GM18867 (cell line): Measurements from ENCODE around the gene POLN.

Source experiments
- ATAC-seq: cut with Tn5 transposase; IDR thresholded peaks from one replicate; pipeline ENCODE4 v1.9.1; 2021; ENCODE audit warnings: mild to moderate bottlenecking, moderate library complexity; ENCODE audit not compliant: unreplicated experiment

POLN gene

DNA sequence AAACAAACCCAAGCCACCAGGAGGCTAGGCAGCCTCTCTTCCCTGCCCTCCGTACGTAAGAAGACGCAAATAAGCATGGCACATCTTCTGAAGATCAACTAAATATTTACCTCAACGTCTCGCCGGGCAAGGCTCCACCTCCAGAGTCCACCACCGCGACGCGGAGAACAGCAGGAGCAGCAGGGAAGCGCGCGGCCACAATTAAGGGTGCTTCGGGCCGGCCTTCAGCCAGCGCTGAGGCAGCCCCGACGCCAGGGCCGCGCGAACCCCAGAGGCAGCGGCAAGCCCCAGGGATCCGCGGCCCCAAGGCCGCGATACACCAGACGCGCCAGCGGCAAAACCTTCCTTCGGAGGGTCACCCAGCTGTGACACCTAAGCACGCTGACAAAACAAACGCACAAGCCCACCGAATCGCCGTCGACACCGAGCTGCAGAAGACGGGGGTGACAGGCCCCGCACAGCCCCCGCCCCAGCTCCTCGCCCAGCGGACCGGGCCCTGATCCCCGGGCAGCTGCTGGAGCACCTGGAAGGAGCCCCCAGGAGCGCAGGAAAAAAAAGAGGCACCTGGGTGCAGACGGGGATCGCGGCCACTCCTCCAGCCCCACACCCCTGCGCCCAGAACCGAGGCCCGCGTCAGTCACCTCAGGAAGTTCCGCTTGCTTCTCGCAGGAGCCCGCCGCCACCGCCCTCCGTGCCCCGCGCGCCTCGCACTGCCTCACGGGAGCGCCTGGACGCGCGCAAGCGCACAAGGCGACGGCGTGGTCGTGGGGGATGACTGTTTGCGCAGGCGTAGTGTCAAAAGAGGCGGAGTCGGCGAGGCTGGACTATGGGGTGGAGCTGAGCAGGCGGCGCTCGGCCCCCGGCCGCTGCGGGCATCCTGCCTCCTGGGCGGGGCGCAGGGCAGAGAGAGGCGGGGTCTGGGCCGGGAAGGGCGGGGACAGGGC is at the start of gene POLN, which contains the start of gene HAUS3:
Gene POLN, minus strand, starts transcription at position 712 of the 944 bp plus-strand sequence. CDS start 12,890 bp downstream, outside the sequence.
Gene HAUS3, minus strand, starts transcription at position 712 of the 944 bp plus-strand sequence. CDS start 1,175 bp downstream, outside the sequence.
- peak; percentile 88 for ATAC-seq

DNA sequence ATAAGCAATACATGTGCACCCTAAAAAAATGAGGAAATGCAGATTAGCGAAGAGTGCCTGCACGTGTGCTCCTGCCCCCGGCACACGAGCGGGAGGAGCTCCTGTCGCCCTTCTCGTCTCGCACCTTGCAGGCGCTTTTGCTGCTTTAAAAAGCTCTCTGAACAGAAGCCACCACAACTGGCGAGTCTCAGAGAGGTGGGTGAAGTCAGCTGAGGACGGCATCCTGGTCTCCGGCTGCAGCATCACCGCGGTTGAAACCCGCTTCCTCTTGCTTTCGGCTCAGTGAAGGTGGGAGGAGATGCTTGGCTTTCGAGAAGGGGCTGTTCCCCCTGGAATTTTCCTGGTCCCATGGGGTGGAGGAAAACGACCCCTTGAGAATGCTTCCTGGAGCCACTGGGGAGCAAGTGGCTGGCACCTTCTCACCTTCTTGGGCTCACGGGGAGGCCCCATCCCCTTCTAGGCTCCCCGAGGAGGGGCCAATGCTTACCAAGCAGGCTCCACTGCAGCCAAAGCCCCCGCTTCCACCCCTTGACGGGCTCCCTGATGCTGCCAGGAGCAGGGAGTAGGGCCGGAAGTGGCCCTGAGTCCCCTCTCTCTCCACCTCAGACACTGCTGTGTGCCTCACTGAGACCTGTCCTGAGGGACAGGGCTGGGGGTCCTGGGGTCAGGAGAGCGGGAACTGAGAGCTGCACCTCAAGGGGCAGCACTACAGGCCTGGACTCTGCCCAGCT is 49.2 kb upstream of the POLN start:
- peak; percentile 63 for ATAC-seq

DNA sequence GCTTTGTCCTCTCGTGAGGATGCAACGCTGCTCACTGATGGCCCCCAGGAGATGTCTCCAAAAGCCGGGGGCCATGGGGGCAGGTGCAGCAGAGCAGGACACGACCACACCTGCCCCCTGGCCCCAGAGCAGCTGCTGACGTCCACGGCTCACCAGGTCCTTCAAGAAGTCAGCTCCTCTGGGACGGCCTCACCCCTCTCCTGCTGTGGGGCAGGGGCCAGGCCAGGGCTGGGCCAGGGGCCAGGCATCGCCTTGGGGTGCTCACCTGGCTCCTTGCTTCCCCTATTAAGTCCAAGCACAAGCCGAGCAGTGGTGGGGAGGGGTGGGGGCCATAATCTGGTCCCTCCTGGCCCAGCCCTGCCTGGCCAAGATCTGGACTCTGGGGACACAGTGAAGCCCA is 48.6 kb upstream of the POLN start:
- ATAC-seq = no peak

DNA sequence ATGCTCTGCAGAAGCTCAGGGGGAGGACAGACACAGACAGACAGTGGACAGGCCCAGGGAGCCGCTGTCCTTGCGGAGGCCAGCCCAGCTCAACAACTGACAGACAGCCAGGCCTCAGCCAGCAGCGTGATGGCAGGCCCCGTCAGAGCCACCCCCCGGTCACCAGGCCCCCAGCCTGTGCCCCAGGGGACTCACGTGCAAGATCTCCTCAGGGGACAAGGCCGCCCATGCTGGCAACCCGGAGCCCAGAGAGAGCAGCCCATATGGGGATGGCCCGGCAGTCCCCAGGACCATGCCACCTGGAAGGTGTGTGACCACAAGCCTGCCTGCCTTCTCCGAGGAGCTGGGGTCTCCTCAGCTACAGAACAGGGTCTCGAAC is 48.0 kb upstream of the POLN start:
- no peak for ATAC-seq

DNA sequence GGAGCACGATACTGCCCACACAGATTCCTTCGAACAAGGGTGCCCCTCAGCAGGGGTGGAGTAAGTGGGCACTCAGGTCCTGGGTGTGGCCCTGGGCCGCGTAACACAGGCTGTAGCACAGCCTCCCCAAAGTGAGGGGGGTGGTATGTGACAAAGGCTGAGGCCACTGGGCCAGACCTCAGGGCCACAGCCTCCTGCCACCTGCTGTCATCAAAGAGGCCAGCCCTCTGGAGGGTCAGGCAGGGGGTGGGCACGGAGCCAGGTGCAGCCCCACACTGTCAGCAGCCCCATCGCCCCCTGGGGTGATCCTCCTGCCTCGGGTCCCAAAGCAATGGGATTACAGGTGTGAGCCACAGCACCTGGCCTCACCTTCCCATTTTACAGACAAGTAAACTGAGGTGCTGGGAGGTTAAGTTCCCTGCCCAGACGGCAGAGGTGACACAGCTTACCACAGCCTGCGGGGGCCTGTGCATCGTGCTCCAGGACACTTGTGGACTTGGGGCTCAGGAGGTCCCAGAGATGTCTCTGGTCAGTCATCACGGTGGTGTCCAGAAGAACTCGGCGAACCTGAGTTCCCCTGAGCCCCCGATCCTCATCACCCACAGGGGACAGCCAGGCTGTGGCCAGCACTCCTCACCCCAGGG is 47.5 kb upstream of the POLN start:
- ATAC-seq = no peak

DNA sequence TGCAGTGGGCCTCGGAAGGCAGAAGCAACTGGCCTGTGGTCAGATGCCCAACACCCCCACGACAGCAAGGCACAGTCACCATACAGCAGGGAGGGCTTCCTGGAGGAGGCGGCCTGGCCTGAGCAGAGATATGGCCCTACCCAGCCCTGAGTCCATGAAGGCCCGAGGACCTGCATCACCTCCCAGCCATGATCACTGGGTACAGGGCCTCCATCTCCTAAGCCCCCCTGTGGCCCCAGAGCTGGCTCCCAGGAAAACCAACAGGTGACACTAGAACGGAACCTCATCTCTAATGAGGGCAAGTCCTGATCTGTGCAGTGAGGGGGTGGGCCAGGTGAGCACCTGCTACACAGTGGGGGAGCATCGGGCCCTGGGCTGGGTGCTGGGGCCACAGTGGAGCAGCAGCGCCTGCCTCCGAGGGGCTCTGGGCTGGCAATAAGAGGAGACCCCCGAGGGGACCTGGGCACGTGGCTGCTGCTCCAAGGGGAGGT is 46.2 kb upstream of the POLN start:
- no peak for ATAC-seq

DNA sequence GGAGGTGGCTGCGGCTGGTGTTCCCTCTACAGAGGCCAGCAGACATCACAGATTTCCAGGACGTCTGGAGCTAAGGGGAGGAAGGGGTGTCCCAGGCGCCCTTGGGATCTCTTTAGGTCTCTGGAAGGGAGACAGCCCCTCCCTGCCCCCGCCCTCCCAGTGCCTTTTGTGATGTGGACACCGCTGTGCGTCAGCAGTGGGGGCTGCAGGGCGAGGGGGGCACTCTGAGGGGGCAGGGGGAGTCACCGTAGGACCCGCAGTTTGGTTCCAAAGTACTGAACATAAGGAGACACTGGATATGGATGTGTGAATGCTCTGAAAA is 45.6 kb upstream of the POLN start:
- ATAC-seq = no peak

DNA sequence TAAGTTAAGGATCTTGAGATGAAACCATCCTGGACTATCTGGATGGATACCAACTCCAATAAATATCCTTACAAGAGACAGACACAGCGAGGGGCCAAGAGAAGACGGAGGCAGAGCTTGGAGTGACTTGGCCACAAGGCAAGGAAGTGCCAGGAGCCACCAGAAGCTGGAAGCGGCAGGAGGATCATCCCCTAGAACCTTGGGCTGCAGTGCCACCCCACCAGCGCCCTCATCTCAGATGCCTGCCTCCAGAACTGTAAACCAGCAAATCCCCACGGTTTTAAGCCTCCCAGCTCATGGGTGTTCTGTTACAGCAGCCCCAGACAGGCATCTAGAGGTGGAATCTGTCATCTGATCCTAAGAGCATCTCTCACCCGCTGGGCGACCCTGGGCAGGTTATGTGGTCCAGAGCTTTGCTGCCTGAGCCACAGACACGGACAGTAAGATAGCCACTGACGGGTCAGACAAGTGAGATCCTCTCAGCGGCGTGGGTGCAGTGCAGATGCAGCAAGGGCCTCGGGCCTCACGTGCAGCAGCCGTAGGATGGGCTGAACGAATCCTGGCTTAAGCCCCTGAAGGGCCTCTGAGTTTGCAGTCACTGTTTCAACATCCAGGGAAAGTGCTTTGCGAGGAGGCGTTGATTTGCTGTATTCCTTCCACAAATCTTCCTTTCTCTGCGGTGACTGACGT is 45.1 kb upstream of the POLN start:
- ATAC-seq = no peak

DNA sequence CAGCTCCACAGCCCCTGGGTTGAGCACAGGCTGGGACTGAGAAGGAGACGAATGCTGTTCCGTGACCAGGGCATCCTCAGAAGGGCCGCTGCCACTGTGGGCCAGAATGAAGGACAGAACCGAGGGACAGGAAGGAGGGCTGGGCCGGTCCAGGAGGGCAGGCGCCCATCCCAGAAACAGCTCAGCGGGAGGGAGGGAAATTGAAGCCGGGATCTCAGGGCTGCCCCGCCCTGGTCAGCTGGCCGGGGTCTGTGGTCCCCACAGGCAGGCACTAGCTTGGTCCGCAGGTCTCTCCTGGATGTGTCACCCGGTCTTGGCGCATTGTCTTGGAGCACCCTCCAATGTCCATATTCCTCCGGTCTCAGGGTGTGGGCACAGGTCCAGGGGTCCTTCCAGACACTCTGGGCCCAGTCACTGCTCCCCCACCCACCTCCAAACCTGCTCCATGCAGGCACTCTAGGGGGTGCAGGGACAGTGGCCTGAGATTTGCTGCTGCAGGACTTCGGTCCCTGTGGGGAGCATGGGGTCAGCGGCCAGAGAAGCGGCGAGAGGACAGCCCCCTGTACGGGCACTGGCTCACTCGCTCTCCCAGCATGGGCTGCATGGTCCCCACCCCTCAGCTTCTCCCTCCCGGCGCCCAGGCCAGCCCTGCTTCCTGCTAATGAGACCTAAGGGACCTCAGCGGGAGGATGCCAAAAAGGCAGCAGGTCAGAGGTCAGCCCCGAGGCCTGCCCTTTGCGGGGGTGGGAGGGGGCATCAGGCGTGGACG is 43.9 kb upstream of the POLN start:
- no peak for ATAC-seq

DNA sequence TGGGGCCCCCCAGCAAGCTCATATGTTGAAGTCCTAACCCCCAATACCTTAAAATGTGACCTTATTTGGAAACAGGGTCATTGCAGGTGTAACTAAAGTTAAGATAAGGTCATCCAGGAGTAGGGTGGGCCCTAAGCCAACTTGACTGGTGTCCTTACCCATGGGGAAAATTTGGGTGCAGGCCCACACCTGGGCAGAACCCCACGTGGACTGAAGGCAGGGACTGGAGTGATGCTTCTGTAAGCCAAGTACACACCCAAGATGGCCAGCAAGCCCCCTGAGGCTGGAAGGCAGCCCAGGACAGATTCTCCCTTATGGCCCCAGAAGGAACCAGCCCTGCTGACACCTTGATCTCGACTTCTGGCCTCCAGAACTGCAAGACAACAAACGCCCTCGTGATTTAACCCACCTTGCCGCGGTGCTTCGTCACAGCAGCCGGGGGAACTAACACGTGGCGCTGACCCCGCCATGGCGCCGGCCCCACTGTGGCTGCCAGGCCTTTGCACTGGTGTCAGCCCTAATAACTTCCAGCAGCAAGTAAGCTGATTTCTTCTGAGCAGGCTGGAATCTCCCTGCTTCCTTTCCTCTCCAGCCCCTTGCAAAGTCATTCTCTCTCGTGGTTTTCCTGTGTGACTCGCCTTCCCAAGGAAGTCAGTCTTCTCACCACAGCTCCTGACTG is 43.2 kb upstream of the POLN start:
- no peak for ATAC-seq

DNA sequence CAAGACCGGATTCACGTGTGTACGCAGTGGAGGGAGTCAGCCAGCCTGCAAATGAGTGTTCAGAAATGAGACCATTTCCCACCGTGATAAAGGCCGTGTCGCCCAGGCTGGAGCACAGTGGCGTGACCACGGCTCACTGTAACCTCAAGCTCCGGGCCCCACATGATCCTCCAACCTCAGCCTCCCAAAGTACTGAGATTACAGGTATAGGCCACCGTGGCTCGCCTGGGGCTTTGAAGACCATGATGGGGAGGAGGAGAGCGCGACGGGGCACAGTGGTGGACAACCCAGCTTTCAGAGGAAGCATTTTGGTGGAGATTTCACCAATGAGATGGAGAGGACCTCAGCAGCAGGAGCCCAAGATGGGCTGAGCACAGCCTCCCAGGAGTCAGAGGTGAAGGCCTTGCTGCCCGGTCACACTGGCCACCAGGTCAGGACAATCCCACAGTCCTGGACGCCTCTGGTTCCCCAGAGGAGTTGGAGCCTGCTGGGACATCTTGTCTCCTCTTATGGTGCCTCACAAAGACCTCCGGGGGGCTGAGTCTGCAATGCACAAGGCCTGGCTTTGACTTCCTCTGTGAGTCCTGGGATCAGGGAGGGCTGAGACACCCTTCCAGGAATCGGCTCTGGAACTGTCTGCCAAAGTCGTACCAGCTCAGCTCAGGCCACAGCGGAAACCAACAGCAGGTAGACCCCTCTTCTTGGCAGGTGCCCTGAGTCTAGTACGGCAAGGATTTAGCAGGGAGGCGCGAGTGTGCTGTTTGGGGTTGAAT is 42.4 kb upstream of the POLN start:
- ATAC-seq = no peak

DNA sequence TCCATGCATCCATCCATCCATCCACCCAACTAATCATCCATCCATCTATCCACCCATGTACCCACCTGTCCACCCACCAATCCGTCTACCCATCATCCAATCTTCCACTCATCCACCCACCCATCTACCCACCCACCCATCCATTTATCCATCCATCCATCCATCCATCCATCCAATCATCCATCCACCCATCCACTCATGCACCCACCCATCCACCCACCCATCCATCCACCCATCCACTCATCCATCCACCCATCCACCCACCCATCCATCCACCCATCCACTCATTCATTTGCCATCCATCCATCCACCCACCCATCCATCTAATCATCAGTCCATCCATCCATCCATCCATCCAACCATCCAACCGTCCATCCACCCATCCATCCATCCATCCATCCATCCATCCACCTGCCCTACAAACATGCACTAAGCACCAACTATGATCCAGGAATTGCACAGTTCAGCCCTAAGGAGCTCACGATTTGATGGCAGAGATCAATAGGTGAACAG is 41.3 kb upstream of the POLN start:
- ATAC-seq = no peak

DNA sequence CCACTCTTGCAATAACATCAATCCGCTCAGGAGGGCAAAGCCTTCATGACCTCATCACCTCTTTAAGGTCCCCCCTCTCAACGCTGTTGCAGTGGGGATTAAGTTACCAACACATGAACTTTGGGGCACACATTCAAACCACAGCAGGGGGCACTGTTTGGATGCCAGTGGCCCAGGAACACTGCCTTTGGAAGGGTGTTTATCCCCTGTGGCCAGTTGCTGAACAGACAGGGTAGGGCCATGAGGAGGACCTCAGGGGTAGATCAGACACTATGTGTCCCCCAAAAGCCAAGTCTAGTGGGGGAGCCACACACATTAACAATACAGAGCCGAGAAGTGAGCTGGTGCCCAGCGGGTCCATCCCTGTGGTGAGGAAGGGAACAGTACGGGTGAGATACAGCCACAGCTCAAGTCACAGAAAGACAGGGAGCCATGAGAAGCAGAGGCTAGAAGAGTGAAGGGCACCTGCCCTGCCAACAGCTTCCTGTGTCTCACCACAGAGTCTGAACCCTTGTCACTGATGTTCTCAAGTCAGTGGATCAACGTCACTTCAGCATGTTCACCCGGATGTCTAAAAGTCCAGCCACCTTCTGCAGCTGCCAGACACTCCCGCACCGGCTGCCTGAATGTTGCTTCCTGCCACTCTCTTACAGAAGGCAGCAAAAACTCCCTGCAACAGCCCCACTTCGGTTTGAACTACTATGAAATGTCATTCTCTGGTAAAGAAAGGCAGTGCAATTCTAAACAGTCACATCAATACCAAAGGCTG is 39.8 kb upstream of the POLN start:
- peak; percentile 83 for ATAC-seq

DNA sequence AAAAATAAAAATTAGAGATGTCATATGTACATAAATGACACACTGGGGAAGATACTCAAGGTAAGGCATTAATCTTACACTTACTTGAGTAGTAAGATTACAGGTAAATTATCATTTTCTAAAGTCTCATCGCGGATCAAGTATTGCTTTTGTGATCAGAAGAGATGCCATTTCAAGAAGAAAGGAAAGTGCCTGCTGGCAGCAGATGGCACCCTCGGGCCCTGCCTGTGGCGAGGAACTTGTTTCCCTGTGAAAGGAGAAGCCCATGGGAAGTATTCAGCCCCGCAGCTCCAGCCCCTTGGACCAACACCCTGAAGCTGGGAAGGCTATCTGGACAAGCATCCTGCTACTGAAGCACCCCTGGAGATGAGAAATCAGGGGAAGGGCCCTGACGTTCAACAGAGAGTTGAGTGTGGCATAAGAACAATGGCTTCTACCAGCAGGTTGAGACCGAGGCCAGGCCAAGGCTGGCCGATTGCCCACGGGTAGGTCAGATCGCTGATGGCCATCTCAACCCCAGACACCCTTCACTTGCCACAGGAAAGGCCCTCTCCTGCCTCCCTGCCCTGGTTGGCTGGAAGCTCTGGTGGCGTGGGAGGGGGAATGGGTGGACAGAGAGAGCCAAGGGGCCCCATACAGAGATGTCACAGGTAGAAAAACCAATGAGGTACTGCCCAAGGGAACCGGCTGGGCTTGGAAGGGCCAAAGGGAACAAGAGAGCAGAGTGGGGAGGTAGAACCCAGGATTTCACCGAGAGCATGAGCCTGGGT is 38.8 kb upstream of the POLN start:
- no peak for ATAC-seq

DNA sequence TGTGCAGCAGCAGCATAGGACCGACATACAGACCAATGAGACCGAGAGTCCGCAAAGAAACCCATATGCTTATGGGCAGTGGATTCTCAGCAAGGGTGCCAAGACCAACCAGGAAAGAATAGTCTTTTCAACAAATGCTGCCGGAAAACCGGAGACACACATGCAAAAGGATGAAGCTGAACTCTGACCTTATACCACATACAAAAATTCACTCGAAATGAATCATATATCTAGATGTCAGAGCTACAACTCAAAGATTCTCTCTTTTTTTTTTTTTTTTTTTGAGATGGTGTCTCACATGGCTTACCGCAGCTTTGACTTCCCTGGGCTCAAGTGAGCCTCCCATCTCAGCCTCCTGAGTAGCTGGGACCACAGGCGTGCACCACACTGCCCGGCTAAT is 36.0 kb upstream of the POLN start:
- no peak for ATAC-seq

DNA sequence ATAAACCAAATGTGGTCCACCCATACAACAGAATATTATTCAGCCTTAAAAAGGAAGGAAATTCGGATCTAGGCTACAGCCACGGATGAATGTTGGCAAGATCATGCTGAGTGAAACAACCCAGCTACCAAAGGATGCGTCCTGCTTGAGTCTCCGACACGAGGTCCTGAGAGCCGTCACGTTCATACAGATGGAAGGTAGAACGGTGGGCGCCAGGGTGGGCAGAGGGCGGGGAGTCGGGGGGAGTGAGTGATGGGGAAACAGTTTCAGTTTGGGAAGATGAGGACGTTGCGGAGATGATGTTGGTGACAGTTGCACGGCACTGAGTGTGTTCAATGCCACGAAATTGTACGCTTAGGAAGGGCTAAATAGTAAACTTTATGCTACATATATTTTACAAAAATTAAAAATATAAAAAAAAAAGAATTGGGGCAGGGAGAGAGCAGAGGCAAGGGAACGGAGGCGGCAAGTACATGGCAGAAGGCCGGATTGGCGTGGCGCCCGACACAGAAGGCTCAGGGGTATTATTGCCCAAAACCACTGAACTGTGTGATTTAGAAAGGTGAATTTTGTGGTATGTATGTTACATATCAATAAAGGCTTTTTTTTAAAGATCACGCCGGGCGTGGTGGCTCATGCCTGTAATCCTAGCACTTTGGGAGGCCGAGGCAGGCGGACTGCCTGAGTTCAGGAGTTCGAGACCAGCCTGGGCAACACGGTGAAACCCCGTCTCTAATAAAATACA is 34.8 kb upstream of the POLN start:
- ATAC-seq = no peak
